ENCODE data around the gene ASIP. TPM values are rescaled to one million over a fixed set of nuclear protein-coding genes. Genes with fewer than 3 reads are reported as not detected.
A peak's percentile ranks its signal among the peaks of the same experiment; 100 is the strongest.

The ASIP gene
- total and polyA plus RNA-seq, 2 of the 13 experiments (the other 11 are each of a cell fraction or from before 2014, with no cell fraction given): not detected

- TF ChIP-seq GFI1 (CRISPR knock-in tag; IDR thresholded peaks at IDR 0.05; ENCODE audit: borderline replicate concordance): 0 out of 2 replicates have a peak, but pooled peaks have one; percentile 21
- no peak for TF ChIP-seq SNAPC5 (CRISPR knock-in tag; IDR thresholded peaks at IDR 0.05; ENCODE audit: borderline replicate concordance)
- 0 out of 2 replicates have a peak, but pooled peaks have one; percentile 20 for TF ChIP-seq NFIC (IDR thresholded peaks at IDR 0.05; ENCODE audit: low read length)
- 0 out of 2 replicates have a peak, but pooled peaks have one; percentile 12 for TF ChIP-seq FLYWCH1 (CRISPR knock-in tag; IDR thresholded peaks at IDR 0.05)
- peak; percentile 31; the same call in 1 of the 2 replicates for TF ChIP-seq ZBTB7B (CRISPR knock-in tag; IDR thresholded peaks at IDR 0.05)
- TF ChIP-seq ZMYM3 (CRISPR knock-in tag; IDR thresholded peaks at IDR 0.05): no peak; the same call in 1 of the 2 replicates
- TF ChIP-seq MED1 (CRISPR knock-in tag; IDR thresholded peaks at IDR 0.05): 0 out of 2 replicates have a peak, but pooled peaks have one; percentile 14
- 0 out of 2 replicates have a peak, but pooled peaks have one; percentile 38 for TF ChIP-seq ZNF501 (CRISPR knock-in tag; IDR thresholded peaks at IDR 0.05)
- TF ChIP-seq ZNF543 (CRISPR knock-in tag; IDR thresholded peaks at IDR 0.05): 0 out of 2 replicates have a peak, but pooled peaks have one; percentile 62
- TF ChIP-seq, protein P1, sequence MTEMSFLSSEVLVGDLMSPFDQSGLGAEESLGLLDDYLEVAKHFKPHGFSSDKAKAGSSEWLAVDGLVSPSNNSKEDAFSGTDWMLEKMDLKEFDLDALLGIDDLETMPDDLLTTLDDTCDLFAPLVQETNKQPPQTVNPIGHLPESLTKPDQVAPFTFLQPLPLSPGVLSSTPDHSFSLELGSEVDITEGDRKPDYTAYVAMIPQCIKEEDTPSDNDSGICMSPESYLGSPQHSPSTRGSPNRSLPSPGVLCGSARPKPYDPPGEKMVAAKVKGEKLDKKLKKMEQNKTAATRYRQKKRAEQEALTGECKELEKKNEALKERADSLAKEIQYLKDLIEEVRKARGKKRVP (CRISPR knock-in tag; IDR thresholded peaks at IDR 0.05): peak in 1 of 2 experiments; percentile 42; a peak in 1 of 4 replicates
- 0 out of 2 replicates have a peak, but pooled peaks have one; percentile 21 for TF ChIP-seq ZSCAN31 (CRISPR knock-in tag; IDR thresholded peaks at IDR 0.05; ENCODE audit: low read depth)
- TF ChIP-seq, protein P2, sequence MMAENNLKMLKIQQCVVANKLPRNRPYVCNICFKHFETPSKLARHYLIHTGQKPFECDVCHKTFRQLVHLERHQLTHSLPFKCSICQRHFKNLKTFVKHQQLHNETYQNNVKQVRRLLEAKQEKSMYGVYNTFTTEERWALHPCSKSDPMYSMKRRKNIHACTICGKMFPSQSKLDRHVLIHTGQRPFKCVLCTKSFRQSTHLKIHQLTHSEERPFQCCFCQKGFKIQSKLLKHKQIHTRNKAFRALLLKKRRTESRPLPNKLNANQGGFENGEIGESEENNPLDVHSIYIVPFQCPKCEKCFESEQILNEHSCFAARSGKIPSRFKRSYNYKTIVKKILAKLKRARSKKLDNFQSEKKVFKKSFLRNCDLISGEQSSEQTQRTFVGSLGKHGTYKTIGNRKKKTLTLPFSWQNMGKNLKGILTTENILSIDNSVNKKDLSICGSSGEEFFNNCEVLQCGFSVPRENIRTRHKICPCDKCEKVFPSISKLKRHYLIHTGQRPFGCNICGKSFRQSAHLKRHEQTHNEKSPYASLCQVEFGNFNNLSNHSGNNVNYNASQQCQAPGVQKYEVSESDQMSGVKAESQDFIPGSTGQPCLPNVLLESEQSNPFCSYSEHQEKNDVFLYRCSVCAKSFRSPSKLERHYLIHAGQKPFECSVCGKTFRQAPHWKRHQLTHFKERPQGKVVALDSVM (CRISPR knock-in tag; IDR thresholded peaks at IDR 0.05): peak; percentile 63
- 0 out of 2 replicates have a peak, but pooled peaks have one; percentile 44 for TF ChIP-seq SPEN (CRISPR knock-in tag; IDR thresholded peaks at IDR 0.05; ENCODE audit: low read depth)
- 0 out of 2 replicates have a peak, but pooled peaks have one; percentile 24 for TF ChIP-seq MAX (IDR thresholded peaks at IDR 0.05)
- no peak for TF ChIP-seq PHB2 (IDR thresholded peaks at IDR 0.05; ENCODE audit: partially characterized antibody)
- TF ChIP-seq, protein P3, sequence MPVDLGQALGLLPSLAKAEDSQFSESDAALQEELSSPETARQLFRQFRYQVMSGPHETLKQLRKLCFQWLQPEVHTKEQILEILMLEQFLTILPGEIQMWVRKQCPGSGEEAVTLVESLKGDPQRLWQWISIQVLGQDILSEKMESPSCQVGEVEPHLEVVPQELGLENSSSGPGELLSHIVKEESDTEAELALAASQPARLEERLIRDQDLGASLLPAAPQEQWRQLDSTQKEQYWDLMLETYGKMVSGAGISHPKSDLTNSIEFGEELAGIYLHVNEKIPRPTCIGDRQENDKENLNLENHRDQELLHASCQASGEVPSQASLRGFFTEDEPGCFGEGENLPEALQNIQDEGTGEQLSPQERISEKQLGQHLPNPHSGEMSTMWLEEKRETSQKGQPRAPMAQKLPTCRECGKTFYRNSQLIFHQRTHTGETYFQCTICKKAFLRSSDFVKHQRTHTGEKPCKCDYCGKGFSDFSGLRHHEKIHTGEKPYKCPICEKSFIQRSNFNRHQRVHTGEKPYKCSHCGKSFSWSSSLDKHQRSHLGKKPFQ (CRISPR knock-in tag; IDR thresholded peaks at IDR 0.05; ENCODE audit: insufficient replicate concordance): peak; percentile 34
- peak; percentile 61 for TF ChIP-seq ETV5 (CRISPR knock-in tag; IDR thresholded peaks at IDR 0.05; ENCODE audit: borderline replicate concordance)
- peak; percentile 11 to 25; a peak in 1 of 4 replicates for TF ChIP-seq MAFK (conservative IDR thresholded peaks at IDR 0.05 in 1 of 2, IDR thresholded peaks at IDR 0.05 in 1 of 2; ENCODE audit: low read length in 2 of 2)
- 0 out of 2 replicates have a peak, but pooled peaks have one; percentile 31 for TF ChIP-seq ZNF576 (CRISPR knock-in tag; IDR thresholded peaks at IDR 0.05)
- TF ChIP-seq SOX5 (CRISPR knock-in tag; IDR thresholded peaks at IDR 0.05; ENCODE audit: borderline replicate concordance): 0 out of 2 replicates have a peak, but pooled peaks have one; percentile 14
- 0 out of 3 replicates have a peak, but pooled peaks have one; percentile 14 for TF ChIP-seq MXI1 (IDR thresholded peaks at IDR 0.05; ENCODE audit: borderline replicate concordance, low read depth, low read length)
- TF ChIP-seq ZNF337 (CRISPR knock-in tag; IDR thresholded peaks at IDR 0.05; ENCODE audit: borderline replicate concordance, low read depth): no peak
These were observed 64.4 kb downstream of the ASIP start (continued) for GRCh38 chr20:34305333-34306230.

Data from HepG2 (cell line).